AG09319 (cell line): ENCODE data around the gene SEMA3F.

Experiments
- DNase-seq: peaks from one replicate; pipeline ENCODE4 v3.0.0-alpha.2; 2010; ENCODE audit warnings: low read depth; ENCODE audit errors: extremely low read depth
- CTCF ChIP-seq: IDR thresholded peaks from 2 replicates; pipeline ENCODE4 v1.5.1; 2011; ENCODE audit warnings: low read depth, mild to moderate bottlenecking, inconsistent platforms, low read length, moderate library complexity

SEMA3F gene

DNA sequence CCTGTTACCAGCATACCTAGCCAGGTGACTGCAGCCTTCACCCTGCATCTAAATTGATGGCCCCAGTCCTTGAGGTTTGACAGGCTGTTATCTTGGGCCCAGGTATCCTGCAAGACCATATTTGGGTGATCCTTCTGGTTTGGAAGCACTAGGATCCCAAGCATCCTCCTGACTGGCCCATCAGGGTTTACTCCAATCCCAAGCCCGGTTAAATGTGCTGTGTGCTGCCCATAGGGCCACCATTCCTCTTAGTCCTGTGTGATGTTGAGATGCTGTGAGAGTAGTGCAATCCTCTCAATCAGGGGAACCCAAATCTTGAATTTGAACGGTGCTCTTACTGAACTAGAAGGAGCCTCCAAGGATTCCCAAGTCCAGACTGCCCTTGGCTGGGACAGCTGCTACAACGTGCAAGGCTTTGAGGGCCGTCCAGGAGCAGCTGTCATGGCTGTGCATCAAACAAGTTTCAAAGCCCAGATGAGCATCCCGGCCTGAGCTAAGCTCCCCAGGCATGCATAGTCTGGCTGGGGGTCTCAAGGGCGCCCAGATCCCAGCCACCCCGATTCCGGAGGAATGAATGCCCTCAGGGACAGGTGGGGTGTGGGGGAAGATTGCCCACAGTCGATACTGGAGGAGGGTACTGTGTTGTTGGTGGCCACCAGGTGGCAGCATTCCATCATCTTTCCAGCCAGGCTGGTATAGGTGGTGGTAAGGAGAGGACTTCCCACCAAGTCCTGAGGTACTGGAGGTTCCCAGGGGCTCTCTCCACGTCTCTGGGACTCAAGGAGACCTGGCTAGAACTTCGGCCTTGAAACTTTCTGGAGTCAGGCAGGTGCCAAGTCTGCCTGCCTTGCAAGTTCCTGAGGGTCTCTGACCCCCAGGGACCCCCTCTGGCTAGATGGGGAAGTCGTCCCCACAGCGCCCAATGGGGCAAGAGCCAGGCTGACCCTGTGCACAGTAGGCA is 33.8 kb upstream of the SEMA3F start:
- TF ChIP-seq CTCF, result peak; percentile 79
- DNase-seq, result peak; percentile 55

- TF ChIP-seq CTCF, result peak; percentile 19
- no peak for DNase-seq
These were observed 33.1 kb upstream of the SEMA3F start for GRCh38 chr3:50122071-50122470.

- no peak for DNase-seq
- TF ChIP-seq CTCF, result no peak
These were observed 32.3 kb upstream of the SEMA3F start for GRCh38 chr3:50122661-50123391.

DNA sequence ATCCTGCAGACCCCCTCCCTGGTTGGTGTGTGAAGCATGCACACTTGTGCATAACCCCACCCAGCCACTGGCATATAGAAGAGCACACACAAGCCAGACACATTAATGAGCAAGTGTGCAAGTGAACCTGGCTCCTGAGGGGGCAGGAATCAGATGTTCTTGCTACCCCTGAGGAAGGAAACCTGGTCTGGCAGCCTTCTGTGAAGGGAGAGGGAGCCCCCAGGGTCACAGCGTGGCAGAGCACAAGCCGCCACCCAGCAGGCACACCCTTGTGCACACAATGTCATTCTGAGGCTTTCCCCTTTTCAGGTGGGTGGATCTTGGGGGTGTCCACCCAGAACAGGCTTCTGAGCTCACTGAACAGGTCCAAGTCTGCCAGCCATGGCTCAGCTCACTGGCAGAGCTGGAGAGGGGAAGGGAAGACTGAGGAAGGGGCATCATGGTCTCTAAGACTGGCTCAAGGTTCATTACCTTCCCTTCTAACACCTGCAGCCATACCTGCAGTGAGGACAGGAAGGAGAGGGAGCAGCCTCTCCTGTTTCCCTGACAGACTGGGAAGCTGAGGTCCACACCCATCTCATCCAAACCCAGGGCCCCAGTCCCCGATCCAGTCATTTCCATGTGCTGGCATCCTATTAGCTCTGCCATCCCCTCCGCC is 31.6 kb upstream of the SEMA3F start:
- no peak for DNase-seq
- TF ChIP-seq CTCF, result no peak

- no peak for TF ChIP-seq CTCF
- DNase-seq, result no peak
These were observed 30.9 kb upstream of the SEMA3F start for GRCh38 chr3:50124052-50124799.

GRCh38 chr3:50124800-50125178 is 30.3 kb upstream of the SEMA3F start:
- no peak for TF ChIP-seq CTCF

More at GRCh38 chr3:50124800-50125178, 30.3 kb upstream of the SEMA3F start:
- DNase-seq, result no peak
